GM12878 (cell line): ENCODE results near the gene DAD1. TPM values are rescaled to one million over a fixed set of nuclear protein-coding genes. Genes with fewer than 3 reads are reported as not detected.

Experiments
- ATF7 ChIP-seq: fragments of 450-650 bp; IDR thresholded peaks from 2 replicates; pipeline ENCODE4 v1.6.1; 2016; ENCODE audit warnings: low read depth, mild to moderate bottlenecking
- CREB1 ChIP-seq: IDR thresholded peaks from 2 replicates; pipeline ENCODE4 v1.6.1; 2012; ENCODE audit warnings: low read depth, mild to moderate bottlenecking, inconsistent platforms
- CREM ChIP-seq: IDR thresholded peaks from 2 replicates; pipeline ENCODE4 v1.6.1; 2014; ENCODE audit warnings: antibody characterized with exemption, low read depth
- KLF5 ChIP-seq: fragments of 450-650 bp; IDR thresholded peaks from 2 replicates; pipeline ENCODE4 v1.6.1; 2014; ENCODE audit warnings: mild to moderate bottlenecking; ENCODE audit not compliant: partially characterized antibody
- NFYB ChIP-seq: IDR thresholded peaks from 2 replicates; pipeline ENCODE4 v1.6.1; 2011; ENCODE audit warnings: low read depth, mild to moderate bottlenecking, low read length, improper control_type of control experiment, moderate library complexity; ENCODE audit not compliant: insufficient read depth
- SMARCA5 ChIP-seq: fragments of 450-650 bp; IDR thresholded peaks from 2 replicates; pipeline ENCODE4 v1.6.1; 2017; ENCODE audit warnings: mild to moderate bottlenecking
- ZNF207 ChIP-seq: fragments of 450-650 bp; IDR thresholded peaks from 2 replicates; pipeline ENCODE4 v1.6.1; 2014; ENCODE audit warnings: antibody characterized with exemption, mild to moderate bottlenecking, borderline replicate concordance
- ZSCAN29 ChIP-seq: fragments of 450-650 bp; IDR thresholded peaks from 2 replicates; pipeline ENCODE4 v1.6.1; 2017; ENCODE audit warnings: mild to moderate bottlenecking, moderate library complexity
- polyA plus RNA-seq, 11 experiments: library from polyadenylated mRNA; depleted of rRNA in 4 of 11; unstranded in 6 of 11; stranded (reverse) in 5 of 11; fragments of >200 nt; fragmentation: Nextera tagmentation in 4 of 11; fragmentation: Illumina TruSeq in 1 of 11; extraction: Ambion mirVana in 4 of 11; extraction: Trizol in 1 of 11; gene quantifications; 1 replicate in 1 of 11; 2 replicates in 10 of 11; pipeline versions ENCODE4 v1.2.1 to v1.2.3, GENCODE V29; 2011 to 2016; ENCODE audit warnings: inconsistent platforms in 2 of 11, missing spikeins in 2 of 11, low read depth in 1 of 11
- total RNA-seq, 4 experiments: library from RNA; depleted of rRNA in 3 of 4; stranded (reverse); fragments of >200 nt in 3 of 4; fragmentation: Illumina TruSeq in 1 of 4; extraction: Trizol in 1 of 4; gene quantifications; 2 replicates each; pipeline versions ENCODE4 v1.2.1 to v1.2.3, GENCODE V29; 2013 to 2021
- TF ChIP-seq, protein P1 (sequence below): fragments of 450-650 bp; IDR thresholded peaks from 2 replicates; pipeline ENCODE4 v1.6.1; 2017; ENCODE audit warnings: low read depth, mild to moderate bottlenecking, moderate library complexity
- TF ChIP-seq, protein P2 (sequence below): fragments of 450-650 bp; formaldehyde crosslinking; IDR thresholded peaks from 2 replicates; pipeline ENCODE4 v1.4.0; 2022; ENCODE audit warnings: mild to moderate bottlenecking, moderate library complexity
- TF ChIP-seq, protein P3 (sequence below): IDR thresholded peaks from 2 replicates; pipeline ENCODE4 v1.6.1; 2011; ENCODE audit warnings: mild to moderate bottlenecking, low read depth, low read length, moderate library complexity; ENCODE audit not compliant: insufficient replicate concordance

Gene DAD1
- total and polyA plus RNA-seq, 10 of the 15 experiments (the other 5 are each of a cell fraction or from before 2014, with no cell fraction given) = 161 to 920 (median 319) TPM

DNA sequence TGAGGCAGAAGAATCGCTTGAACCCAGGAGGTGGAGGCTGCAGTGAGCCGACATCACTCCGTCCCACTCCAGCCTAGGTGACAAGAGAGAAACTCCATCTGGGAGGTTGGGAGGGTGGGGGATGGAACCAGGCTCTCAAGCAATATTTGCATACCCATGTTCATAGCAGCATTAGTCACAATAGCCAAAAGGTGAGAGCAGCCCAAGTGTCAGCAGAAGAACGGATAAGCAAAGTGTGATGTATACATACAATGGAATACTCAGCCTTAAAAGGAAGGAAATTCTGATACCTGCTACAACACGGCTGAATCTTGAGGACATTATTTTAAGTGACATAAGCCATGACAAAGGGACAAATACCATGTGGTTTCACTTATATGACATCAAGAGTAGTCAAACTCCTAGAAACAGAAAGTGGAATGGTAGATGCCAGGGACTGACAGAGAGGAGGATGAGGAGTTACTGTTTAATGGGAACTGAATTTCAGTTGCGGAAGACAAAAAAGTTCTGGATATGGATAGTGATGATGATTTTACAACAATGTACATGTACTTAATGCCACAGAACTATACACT is 11.6 kb downstream of the DAD1 start (continued):
- TF ChIP-seq ZSCAN29 = no peak
- TF ChIP-seq CREB1 = peak; percentile 63; the same call in 1 of the 2 replicates
- TF ChIP-seq KLF5 = no peak
- no peak for TF ChIP-seq ZNF207
- no peak for TF ChIP-seq NFYB
- TF ChIP-seq CREM = 0 out of 2 replicates have a peak, but pooled peaks have one; percentile 20
- no peak for TF ChIP-seq SMARCA5
- TF ChIP-seq, protein P1, sequence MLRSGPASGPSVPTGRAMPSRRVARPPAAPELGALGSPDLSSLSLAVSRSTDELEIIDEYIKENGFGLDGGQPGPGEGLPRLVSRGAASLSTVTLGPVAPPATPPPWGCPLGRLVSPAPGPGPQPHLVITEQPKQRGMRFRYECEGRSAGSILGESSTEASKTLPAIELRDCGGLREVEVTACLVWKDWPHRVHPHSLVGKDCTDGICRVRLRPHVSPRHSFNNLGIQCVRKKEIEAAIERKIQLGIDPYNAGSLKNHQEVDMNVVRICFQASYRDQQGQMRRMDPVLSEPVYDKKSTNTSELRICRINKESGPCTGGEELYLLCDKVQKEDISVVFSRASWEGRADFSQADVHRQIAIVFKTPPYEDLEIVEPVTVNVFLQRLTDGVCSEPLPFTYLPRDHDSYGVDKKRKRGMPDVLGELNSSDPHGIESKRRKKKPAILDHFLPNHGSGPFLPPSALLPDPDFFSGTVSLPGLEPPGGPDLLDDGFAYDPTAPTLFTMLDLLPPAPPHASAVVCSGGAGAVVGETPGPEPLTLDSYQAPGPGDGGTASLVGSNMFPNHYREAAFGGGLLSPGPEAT = no peak
- TF ChIP-seq, protein P2, sequence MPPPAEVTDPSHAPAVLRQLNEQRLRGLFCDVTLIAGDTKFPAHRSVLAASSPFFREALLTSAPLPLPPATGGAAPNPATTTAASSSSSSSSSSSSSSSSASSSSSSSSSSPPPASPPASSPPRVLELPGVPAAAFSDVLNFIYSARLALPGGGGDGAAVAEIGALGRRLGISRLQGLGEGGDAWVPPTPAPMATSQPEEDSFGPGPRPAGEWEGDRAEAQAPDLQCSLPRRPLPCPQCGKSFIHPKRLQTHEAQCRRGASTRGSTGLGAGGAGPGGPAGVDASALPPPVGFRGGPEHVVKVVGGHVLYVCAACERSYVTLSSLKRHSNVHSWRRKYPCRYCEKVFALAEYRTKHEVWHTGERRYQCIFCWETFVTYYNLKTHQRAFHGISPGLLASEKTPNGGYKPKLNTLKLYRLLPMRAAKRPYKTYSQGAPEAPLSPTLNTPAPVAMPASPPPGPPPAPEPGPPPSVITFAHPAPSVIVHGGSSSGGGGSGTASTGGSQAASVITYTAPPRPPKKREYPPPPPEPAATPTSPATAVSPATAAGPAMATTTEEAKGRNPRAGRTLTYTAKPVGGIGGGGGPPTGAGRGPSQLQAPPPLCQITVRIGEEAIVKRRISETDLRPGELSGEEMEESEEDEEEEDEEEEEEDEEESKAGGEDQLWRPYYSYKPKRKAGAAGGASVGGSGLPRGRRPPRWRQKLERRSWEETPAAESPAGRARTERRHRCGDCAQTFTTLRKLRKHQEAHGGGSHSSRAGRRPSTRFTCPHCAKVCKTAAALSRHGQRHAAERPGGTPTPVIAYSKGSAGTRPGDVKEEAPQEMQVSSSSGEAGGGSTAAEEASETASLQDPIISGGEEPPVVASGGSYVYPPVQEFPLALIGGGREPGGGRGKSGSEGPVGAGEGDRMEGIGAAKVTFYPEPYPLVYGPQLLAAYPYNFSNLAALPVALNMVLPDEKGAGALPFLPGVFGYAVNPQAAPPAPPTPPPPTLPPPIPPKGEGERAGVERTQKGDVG = no peak
- peak; percentile 47; the same call in 1 of the 2 replicates for TF ChIP-seq ATF7
- TF ChIP-seq, protein P3, sequence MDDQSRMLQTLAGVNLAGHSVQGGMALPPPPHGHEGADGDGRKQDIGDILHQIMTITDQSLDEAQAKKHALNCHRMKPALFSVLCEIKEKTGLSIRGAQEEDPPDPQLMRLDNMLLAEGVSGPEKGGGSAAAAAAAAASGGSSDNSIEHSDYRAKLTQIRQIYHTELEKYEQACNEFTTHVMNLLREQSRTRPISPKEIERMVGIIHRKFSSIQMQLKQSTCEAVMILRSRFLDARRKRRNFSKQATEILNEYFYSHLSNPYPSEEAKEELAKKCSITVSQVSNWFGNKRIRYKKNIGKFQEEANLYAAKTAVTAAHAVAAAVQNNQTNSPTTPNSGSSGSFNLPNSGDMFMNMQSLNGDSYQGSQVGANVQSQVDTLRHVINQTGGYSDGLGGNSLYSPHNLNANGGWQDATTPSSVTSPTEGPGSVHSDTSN = no peak
- TF ChIP-seq, all 136 proteins: peak for 4
